Nephron progenitor cell (in vitro differentiated cells): ENCODE measurements around the gene FLG2.
"Not testable (repeated sequence)": the region's sequence is repeated elsewhere in the genome, so short reads cannot be mapped to it uniquely, and the experiment has no call there.

Source experiments
- DNase-seq: peaks from one replicate; pipeline ENCODE4 v3.0.0; 2021
- H3K27ac Mint-ChIP-seq: 2 replicates; pipeline ENCODE4 v1.8.0; 2021; ENCODE audit warnings: mild to moderate bottlenecking, moderate library complexity, mixed read lengths
- H3K27me3 Mint-ChIP-seq: 2 replicates; pipeline ENCODE4 v1.8.0; 2021; ENCODE audit warnings: mild to moderate bottlenecking, low read depth, mixed read lengths; ENCODE audit not compliant: poor library complexity
- H3K36me3 Mint-ChIP-seq: 2 replicates; pipeline ENCODE4 v1.8.0; 2021; ENCODE audit warnings: low read depth, mixed read lengths
- H3K4me1 Mint-ChIP-seq: 2 replicates; pipeline ENCODE4 v1.8.0; 2021; ENCODE audit warnings: mixed read lengths
- H3K4me3 Mint-ChIP-seq: 2 replicates; pipeline ENCODE4 v1.8.0; 2021; ENCODE audit warnings: mild to moderate bottlenecking, moderate library complexity, mixed read lengths
- H3K9me3 Mint-ChIP-seq: 2 replicates; pipeline ENCODE4 v1.8.0; 2021; ENCODE audit warnings: mild to moderate bottlenecking, moderate library complexity, mixed read lengths
- TF ChIP-seq, protein P1 (sequence below): fragments of 200-600 bp; sonication (generic); IDR thresholded peaks from 2 replicates; pipeline ENCODE4 v1.5.0; 2021; ENCODE audit warnings: antibody characterized with exemption

The FLG2 gene

GRCh38 chr1:152309955-152310354 lies 49.9 kb downstream of the FLG2 start:
- Mint-ChIP-seq H3K4me3 (no peak overlapping the region), H3K27ac (no peak overlapping the region), H3K9me3 (peaks cover 90% of the 10 kb centered on the region), H3K27me3 (peaks cover 5% of the 10 kb centered on the region), H3K36me3 (peaks cover 9% of the 10 kb centered on the region), H3K4me1 (no peaks in the 10 kb centered on the region)
- TF ChIP-seq, protein P1, sequence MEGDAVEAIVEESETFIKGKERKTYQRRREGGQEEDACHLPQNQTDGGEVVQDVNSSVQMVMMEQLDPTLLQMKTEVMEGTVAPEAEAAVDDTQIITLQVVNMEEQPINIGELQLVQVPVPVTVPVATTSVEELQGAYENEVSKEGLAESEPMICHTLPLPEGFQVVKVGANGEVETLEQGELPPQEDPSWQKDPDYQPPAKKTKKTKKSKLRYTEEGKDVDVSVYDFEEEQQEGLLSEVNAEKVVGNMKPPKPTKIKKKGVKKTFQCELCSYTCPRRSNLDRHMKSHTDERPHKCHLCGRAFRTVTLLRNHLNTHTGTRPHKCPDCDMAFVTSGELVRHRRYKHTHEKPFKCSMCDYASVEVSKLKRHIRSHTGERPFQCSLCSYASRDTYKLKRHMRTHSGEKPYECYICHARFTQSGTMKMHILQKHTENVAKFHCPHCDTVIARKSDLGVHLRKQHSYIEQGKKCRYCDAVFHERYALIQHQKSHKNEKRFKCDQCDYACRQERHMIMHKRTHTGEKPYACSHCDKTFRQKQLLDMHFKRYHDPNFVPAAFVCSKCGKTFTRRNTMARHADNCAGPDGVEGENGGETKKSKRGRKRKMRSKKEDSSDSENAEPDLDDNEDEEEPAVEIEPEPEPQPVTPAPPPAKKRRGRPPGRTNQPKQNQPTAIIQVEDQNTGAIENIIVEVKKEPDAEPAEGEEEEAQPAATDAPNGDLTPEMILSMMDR: no peak
- DNase-seq: no peak

DNA sequence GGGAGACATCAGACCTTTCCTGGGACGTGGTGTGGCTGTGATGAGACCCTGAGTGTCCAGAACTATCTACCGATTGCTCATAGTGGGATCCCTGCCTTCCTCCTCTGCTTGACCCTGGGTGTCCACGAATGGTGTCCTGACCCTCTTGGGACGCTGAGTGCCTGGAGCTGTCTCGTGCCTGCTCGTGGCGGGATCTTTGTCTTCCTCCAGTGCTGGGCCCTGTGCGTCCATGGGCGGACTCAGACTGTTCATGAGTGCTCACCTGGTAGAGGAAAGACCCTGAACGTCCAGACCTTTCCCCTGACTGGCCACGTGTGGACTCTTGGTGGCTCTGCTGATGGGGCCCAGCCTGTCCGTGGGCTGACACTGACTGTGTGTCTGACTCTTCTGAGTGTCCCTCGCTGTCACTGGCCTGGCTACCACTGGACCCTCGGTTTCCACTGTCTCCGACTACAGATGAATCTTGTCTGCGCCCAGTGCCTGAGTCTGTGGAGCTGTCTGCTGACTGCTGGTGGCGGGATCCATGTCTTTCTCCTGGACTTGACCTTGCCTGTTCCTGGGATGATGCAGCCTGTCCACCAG lies 50.4 kb downstream of the FLG2 start:
- H3K27ac Mint-ChIP-seq, H3K4me3 Mint-ChIP-seq, H3K27me3 Mint-ChIP-seq, H3K4me1 Mint-ChIP-seq, DNase-seq, H3K36me3 Mint-ChIP-seq: not testable (repeated sequence)
- H3K9me3 Mint-ChIP-seq: peaks cover 92% of the 10 kb centered on the region

- not testable (repeated sequence) for H3K4me1 Mint-ChIP-seq, H3K4me3 Mint-ChIP-seq, H3K36me3 Mint-ChIP-seq, DNase-seq, H3K27me3 Mint-ChIP-seq, H3K27ac Mint-ChIP-seq
- peaks cover 92% of the 10 kb centered on the region for H3K9me3 Mint-ChIP-seq
Observed at GRCh38 chr1:152308758-152309157, 51.0 kb downstream of the FLG2 start.

GRCh38 chr1:152307970-152308369 lies 51.8 kb downstream of the FLG2 start:
- H3K27ac Mint-ChIP-seq, H3K27me3 Mint-ChIP-seq, H3K4me3 Mint-ChIP-seq, H3K4me1 Mint-ChIP-seq, H3K36me3 Mint-ChIP-seq, DNase-seq: not testable (repeated sequence)
- peaks cover 92% of the 10 kb centered on the region for H3K9me3 Mint-ChIP-seq

DNA sequence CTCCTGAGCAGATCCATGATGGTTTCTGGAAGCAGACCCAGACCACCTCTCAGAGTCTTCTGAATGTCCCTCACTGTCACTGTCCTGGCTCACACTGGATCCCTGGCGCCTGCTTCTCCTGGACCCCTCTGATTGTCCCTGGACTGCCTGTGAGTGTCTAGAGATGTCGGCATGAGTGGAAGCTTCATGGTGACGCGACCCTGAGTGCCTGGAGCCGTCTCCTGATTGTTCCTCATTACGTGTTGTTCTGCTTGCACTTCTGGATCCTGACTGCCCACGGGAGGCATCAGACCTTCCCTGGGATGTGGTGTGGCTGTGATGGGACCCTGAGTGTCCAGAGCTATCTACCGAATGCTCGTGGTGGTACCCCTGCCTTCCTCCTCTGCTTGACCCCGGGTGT lies 53.7 kb downstream of the FLG2 start:
- not testable (repeated sequence) for H3K27ac Mint-ChIP-seq, H3K27me3 Mint-ChIP-seq, DNase-seq, H3K4me3 Mint-ChIP-seq, H3K4me1 Mint-ChIP-seq, H3K36me3 Mint-ChIP-seq
- H3K9me3 Mint-ChIP-seq: peaks cover 91% of the 10 kb centered on the region

DNA sequence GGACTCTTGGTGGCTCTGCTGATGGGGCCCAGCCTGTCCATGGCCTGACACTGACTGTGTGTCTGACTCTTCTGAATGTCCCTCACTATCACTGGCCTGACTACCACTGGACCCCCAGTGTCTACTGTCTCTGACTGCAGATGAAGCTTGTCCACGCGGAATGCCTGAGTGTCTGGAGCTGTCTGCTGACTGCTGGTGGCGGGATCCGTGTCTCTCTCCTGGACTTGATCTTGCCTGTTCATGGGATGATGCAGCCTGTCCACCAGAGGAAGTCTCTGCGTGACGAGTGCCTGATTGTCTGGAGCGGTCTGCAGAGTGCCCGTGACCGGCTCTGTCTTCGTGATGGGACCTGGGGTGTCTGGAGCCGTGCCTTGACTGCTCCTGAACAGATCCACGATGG lies 55.0 kb downstream of the FLG2 start:
- H3K4me1 Mint-ChIP-seq, H3K27ac Mint-ChIP-seq, H3K36me3 Mint-ChIP-seq, DNase-seq, H3K27me3 Mint-ChIP-seq, H3K4me3 Mint-ChIP-seq: not testable (repeated sequence)
- H3K9me3 Mint-ChIP-seq: peaks cover 86% of the 10 kb centered on the region

- H3K4me1 Mint-ChIP-seq, H3K4me3 Mint-ChIP-seq, H3K36me3 Mint-ChIP-seq, H3K27me3 Mint-ChIP-seq, H3K27ac Mint-ChIP-seq, DNase-seq: not testable (repeated sequence)
- H3K9me3 Mint-ChIP-seq: peaks cover 82% of the 10 kb centered on the region
Observed at GRCh38 chr1:152303139-152303872, 56.5 kb downstream of the FLG2 start.
